Kidney tubule cell (primary cell): ENCODE data around the gene NKD1.

Experiments used
- DNase-seq: peaks from one replicate; pipeline ENCODE4 v3.0.0-alpha.2; 2018; ENCODE audit warnings: low spot score

NKD1 gene

DNA sequence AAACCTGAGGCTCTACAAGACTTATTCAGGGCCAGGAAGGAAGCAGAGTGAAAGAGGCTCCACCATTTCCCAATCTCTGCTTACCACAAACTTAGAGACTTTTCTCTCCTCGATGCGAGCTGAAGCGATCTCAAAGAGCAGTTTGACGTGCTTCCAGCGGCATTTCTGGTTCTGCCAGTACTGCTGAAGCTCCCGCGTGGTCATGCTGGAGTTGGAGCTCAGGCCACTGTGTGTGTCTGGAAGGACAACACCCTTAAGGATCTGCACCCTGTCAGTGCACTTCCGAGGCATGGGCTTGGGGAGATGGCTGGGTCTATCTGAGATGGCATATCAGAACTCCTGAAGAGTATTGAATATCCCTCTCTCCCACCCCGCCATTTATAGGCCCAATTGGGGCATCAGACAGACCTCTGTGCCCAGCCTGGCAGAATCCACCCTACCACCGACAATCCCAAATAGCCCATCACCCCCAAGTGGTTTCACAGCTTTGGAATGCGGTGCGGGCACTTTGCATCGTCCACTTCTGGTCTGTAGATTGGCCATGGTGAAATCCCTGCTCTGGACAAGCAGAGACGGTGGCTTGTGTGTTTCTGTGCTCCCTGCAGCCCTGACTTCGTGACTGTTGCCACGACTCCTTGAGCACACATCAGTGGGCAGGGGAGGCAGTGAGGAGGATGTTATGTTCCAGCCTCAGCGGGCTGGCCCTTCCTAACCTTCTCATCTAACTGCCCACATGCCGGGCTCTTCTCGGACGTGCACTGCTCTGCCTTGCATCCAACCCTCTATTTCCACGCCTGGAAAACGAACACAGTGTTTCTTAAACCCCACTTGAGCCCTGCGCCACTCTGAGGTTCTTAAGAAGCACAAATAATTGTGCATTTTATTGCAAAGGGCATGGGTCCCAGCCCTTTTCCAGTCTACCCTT, 127.8 kb downstream of the NKD1 start:
- DNase-seq, result no peak

DNA sequence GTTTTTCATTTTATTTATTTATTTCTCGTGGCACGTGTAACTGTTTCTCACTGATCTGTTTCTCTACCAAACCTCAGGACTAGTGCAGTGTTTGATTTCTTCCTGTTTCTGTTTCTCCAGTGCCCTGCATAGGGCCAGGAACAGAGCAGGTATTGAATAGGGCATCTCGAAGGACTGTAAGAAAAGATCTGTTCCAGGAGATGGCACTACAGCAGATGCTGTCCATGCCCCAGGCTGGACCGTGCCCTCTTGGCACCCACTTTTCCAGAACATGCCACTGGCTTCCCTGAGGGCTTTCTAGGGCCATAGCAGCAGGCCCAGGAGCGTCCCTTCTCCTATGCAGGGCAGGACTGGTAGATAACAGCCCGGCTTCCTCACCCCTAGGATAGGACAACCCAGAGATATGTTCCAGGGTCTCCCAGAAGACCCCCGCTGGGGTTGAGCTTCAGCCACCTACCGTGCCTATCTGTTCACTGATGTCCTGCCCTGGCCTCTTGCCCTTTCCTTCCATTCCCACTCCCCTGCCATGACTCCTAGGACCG, 128.6 kb downstream of the NKD1 start:
- no peak for DNase-seq

DNA sequence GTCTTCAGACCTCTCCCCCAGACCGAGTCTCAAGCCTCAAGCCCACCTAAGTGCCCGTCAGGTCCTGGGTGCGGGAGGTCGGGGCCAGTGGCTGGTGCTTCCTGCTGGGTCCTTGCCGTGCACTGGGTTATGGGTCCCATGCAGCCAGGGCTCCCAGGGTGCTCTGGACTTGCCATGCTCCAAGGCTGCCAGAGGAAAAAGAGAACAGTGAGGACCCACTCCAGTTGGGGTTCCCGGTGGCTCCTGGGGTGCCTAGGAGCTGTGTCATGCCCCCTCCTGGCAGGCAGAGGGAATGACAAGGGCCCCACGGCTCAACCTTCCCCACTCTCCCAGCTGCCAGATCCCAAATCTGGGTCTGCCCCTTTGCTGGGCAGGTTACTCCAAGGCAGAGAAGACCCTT, 129.2 kb downstream of the NKD1 start:
- no peak for DNase-seq

DNA sequence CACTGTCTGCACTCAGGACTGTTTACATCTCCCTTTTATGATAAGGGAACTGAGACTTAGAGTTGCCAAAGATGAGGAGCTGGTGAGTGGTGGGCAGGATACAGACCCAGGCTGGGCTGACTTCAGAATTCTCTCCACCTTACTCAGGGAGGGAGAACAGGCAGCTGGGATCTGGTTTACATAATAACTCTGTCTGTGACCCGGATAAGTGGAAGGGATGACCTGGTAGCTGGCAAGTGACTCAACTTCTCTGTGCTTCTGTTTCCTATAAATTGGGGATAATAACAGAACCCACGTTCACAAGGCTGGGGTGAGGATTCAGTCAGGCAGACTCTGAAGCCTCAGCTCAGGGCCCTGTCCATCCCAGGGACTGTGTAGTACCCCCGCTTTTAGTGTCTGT, 130.3 kb downstream of the NKD1 start:
- DNase-seq, result no peak

DNA sequence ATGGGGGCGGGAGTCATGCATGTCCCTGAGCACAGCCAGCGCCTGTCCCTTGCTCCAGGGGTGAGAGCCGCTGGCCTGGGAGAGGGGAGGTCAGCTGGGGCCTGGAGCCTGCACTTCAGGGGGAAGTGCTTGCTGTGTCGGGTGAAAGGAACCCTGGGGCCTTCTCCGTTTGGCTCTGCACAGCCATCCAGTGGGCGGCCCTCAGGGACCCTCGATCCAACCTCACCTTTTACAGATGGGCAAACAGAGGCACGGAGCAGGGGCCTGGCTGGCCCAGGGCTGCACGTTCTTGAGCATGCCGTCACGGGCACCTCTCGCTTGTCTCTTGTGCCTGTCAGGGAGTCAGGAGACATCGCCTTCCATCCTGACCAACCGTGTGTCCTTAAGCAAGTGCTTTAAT, 131.1 kb downstream of the NKD1 start:
- DNase-seq, result no peak

DNA sequence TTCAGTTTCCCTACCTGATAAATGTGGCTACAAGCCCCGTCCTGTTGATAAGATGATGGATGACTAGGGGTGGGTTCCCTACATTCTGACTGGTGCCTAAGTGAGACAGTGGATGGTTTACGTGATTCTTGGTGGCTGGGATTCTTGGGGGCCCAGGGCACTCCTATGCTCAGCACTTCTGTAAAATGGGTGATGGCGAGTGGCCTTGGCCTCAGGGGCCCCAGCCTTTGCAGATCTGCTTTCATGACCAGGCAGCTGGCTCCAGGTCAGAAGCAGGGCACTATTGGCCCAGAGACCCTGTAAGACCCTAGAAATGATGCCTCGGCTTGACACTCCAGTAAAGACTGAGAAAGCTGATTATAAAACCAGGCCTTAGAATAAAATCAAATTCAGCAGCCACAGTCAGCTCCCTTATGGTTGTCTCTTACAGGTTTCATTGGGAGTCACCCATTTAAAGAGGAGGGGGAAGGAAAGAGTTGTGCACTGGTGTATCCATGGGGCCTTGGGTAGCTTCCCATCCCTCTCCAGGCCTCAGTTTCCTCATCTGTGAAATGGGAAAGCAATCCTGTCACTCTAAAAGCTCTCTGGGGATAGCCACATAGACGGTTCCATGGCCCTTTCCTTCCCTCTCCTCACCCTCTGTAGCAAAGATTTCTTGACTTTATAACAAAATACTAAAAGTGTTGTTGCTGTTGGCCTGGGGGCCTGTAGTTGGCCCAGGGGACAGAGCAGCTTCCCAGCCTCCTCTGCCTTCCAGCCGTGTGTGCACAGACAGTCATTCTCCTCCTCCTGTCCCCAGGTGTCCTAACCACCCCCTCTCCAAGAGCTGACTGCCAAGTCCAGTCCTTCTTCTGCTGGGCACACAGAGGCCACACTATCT, 131.7 kb downstream of the NKD1 start:
- no peak for DNase-seq

DNA sequence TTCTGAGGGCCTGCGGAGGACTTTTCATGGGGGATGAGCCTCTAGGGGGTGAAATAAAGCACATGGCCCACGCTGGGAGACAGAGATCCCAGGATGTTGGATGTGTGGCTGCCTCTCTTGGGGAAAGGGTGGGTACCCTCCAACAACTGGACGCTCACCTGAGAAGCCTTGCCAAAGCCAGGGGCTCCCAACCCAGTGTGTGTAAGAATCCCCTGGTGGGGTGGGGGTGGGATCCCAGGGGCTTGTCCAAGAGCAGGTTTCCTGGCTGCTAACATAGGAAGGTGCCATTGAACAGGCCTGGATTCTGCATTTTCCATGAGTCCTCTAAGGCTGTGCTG, 132.3 kb downstream of the NKD1 start:
- no peak for DNase-seq

DNA sequence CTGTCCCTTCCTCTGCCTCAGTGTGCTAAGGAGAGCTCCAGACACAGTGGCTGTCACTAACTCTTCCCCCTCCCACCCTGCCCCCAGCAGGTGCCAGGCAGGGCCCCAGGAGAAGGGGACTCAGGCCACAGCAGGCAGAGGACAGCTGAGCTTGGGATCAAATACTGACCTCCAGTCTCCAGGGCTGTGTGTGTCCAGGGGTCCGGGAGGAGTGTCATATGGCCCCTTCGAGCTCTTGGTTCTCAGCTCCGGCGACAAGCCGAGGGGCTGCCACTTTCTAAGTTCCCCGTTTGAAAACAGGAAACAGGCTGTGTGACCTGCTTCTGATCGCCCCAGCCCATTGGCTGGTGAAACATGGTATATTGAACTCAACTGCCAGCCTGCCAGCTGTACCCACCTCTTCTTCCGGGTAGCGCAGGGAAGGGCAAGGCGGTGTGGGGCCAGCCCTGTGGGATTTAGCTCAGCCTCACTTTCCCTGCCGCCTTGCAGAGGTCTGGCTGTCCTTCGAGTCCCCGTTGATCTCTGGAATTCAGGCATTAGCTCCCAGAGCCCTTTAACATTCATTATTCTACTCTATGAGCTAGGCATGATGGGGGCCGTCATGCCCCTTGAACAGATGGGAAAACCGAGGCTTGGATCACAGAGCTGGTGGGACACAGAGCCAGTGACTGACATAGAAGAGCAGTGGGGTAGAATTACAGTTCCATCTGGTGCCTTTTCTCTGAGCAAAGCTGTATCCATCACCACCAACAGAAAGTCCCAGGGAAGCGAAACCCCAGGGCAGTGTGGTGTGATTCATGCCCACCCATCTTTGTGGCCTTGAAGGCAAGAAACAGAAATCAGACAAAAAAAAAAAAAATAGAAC, 133.1 kb downstream of the NKD1 start, which contains the start of gene SNX20:
Gene SNX20 (minus strand): TSS at position 292 of the 865 bp plus-strand sequence. CDS start 3,786 bp downstream, outside the sequence.
- DNase-seq, result no peak

DNA sequence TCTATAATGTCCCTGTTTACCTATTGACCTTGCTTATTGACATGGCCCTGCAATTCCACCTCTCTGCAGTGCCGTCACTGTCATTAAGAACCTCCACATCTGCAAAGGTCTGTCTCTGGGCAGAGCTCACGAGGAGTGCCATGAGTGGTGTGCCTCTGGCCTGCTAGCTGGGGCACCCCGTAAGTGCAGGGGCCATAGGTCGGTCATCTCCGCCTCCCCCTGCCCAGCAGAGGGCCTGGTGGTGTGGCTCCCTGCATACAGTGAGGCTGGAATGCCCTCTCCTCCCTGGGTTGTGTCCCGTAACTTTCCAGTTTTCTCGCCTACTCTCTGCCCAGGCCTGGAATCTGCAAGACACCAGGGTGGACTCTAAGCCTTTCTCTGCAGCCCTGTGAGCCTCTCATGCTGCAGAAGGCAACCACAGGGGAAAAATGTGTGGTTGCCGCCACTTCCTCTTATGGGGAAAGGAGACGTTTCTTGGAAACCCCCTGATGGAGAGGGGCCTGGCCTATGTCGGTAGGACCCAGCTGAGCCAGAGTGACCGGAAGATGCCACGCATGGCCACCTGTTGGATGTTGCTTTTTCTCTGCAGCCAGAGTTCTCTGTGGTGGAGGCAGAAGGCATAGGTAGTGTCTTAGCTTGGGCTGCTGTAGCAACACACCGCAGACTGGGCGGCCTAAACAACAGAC, 135.6 kb downstream of the NKD1 start:
- no peak for DNase-seq

DNA sequence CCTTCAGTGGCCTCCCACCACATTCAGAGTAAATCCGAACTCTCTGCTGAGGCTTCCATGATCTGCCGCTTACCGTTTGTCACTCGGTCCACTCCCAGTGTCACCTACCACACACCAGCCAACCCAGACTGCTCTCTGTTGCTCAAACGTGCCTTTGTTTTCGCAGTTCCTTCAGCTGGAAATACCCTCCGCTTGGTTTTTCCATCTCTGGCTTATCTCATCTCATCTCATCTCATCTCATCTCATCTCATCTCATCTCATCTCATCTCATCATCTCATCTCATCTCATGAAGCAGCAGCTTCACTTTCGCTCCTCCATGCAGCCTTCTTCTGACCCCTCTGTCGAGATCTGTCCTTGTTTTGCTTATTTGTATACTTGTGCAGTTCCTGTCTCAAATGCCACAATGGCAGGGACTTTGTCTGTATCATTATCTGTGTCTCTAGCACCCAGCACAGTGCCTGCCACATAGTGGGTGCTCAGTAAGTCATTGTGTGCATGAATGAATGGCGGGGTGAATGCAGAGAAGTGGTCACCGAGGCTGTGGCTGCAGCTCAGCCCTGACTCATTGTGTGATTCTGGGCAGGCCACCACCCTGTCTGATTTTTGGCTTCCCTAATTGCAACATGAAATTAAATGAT, 136.7 kb downstream of the NKD1 start:
- DNase-seq, result no peak

DNA sequence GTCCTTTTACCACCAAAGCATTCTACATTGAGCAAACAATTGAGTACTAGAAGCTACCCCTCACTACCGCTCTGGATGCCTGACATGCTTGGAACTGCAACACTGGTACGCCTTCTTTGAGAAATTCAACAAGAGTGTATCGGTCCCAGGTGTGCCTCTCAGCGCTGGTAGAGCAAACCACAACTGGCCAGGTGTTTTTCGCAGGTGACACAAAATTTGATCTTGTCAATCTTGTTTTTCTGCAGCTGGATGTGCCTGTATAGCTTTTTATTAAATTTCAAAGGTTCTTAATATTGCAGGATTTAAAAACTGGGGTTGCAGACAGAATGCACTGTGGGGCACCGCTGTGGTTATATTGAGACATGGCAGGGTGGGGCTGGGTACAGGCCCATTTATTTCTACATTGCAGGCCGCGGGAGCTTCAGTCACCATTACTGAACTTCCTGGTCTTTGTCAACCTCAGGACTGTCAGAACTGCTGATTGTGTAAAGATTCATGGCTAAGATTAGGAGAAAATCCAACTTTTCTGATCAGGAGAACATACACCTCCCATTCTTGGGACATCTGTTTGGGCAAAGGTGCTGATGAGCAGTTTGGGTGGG, 137.4 kb downstream of the NKD1 start:
- DNase-seq, result no peak

DNA sequence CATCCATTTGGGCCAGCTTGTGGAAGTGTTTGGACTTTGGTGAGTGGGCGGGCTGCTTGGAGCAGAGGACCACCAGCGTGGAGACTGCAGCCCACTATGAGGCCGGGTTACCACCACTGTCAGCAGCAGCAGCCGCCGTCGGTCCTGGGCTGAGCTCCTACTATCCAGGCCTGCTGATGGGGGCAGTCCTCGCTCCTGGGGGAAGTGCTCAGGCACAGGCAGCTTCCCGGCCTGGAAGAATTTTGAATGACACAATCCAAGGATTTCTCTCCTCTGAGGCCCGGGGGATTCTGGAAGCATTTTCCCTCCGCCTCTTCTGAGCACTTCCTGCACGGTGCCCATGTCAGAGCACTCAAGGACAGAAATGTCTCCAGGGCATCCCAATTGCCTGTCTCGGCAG, 139.9 kb downstream of the NKD1 start:
- DNase-seq, result no peak

DNA sequence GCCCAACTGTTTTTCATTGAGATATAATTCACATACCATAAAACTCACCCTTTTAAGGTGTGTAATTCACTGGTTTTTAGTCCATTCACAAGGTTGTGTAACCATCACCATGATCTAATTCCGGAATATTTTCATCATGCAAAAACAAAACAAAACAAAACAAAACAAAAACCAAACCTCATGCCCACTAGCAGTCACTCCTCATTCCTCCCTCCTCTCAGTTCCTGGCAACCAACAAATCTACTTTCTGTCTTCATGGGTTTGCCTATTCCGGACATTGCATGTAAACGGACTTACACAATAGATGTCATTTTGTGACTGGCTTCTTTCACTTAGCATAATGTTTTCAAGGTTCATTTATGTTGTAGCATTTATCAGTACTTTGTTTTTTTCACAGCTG, 140.7 kb downstream of the NKD1 start:
- no peak for DNase-seq

DNA sequence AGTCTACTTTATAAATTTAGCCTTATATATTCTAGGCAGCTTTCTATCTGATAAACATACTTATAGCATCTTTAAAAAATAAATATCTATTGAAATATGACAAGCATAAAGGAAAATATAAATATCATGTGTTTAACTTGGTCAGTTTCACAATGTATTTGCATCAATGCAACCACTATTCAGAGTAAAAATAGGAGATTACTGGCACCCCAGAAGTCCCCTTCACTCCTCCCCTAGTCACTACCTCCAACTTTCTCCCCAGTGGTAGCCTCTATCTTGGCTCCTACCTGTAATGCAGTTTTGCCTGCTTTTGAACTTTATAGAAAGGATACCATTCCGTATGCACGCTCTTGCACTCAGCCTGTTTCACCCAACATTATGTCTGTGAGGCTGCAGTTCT, 142.0 kb downstream of the NKD1 start:
- DNase-seq, result no peak

DNA sequence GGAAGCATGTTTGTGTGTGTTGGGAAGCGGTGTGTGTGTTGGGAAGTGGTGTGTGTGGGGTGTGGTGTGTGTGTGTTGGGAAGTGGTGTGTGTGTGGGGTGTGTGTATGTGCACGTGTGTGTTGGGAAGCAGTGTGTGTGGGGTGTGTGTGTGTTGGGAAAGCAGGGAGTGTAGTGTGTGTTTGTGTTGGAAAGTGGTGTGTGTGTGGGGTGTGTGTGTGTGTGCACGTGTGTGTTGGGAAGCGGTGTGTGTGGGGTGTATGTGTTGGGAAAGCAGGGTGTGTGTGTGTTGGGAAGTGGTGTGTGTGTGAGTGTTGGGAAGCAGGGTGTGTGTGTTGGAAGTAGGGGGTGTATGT, 144.4 kb downstream of the NKD1 start:
- DNase-seq, result no peak

DNA sequence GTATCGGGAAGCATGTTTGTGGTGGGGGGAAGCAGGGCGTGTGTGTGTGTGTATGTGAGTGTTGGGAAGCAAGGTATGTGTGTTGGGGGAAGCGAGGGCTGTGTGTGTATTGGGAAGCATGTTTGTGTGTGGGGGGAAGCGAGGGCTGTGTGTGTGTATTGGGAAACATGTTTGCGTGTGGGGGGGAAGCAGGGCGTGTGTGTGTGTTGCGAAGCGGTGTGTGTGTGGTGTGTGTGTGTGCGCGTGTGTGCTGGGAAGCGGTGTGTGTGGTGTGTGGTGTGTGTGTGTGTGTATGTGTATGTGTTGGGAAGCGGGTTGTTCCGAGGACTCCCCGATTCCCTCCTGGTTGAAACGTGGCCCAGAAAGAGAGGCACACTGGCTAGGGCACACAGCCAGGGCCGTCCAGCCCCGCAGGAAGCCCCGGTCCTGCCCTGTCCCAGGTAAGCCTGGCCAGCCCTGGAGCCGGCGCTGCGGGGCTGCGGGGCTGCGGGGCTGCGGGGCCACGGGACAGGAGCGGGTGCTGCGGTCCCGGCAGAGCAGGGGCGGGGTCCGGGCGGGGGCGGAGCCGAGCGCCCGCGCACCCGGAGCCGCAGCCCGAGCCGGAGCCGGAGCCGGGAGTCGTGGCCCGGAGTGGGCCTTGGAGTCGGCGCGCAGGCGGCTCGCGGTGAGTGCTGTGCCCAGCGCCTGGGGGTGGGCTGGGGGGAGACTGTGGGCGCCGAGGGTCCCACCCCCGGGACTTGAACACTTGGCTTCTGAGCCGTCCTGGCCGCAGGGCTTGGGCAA, 145.0 kb downstream of the NKD1 start, which contains the start of gene NOD2:
Gene NOD2 (plus strand): TSS at position 608 of the 783 bp plus-strand sequence. CDS start 5,890 bp downstream, outside the sequence.
- no peak for DNase-seq

DNA sequence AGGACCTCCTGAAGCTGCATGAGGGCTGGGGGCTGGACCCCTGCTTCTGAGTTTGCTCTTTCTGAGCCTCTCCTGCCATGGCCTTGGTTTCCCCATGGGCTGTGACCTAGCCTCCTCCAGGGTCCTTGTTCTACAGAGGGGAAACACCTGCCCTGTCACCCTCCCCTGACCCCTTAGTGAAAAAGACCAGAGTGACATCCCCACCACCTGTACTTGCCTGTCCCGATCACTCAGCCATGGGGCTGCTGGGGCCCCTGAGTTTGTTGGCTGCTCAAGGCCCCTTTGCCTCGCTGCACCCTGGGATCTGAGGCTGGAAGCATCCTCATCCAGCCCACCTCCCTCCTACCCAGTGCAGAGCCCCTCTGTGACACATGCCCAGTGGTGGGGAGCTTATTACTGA, 146.0 kb downstream of the NKD1 start:
- no peak for DNase-seq

DNA sequence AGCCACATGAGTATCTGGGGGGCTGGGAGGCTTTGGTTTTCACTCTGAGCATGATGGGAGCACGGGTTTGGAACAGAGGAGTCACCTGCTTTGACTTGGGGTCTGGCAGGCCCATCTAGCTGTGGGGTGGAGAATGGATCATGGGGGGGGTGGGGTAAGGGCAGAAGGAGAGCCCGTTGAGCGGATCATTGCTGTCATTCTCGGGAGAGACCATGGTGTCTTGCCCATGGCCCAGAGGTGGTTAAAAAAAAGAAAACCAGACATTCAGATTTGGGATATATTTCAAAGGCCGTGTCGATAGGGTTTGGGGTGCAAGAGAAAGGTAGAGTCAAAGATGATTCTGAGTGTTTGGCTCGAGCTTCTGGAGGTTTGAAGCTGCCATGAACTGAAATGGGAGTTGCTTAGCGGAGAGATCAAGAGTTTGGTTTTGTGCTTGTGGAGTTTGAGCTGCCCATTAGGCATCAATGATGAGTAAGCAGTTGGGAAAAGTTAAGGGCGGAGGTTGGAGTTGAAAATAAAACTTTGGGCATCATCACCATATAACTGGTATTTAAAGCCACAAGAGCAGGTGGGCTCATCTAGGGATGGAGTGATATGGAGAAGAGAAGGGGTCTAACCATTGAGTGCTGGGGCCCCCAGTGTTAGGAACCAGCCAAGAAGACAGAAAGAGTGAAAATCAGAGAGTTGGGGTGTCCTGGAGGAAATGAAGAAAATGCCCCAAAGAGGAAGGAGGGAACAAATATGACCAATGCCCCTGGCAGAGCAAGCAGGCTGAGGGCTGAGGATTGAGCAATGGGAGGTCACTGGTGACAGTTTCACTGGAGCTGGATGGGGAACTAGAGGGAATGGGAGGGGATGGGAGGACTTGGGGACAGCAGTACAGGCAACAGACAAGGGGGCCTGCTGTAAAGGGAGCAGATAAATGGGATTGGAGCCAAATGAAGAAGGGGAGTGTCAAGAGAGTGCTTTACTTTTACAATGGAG, 147.1 kb downstream of the NKD1 start:
- DNase-seq, result no peak
